SU-DHL-6 (cell line): ENCODE measurements around the gene ONECUT3.

ENCODE experiments used
- CTCF ChIP-seq: fragments of 200-600 bp; sonication (generic); IDR thresholded peaks from one replicate; pipeline ENCODE4 v1.5.1; 2017; ENCODE audit warnings: antibody characterized with exemption, mild to moderate bottlenecking, low read length, moderate library complexity; ENCODE audit not compliant: insufficient read depth, poor library complexity, severe bottlenecking
- EZH2phosphoT487 ChIP-seq: fragments of 200-600 bp; sonication (generic), shearing (Covaris generic); conservative IDR thresholded peaks from 2 replicates; pipeline ENCODE4 v1.6.1; 2018; ENCODE audit warnings: mild to moderate bottlenecking, antibody characterized with exemption, low read length, moderate library complexity, mixed read lengths

DNA sequence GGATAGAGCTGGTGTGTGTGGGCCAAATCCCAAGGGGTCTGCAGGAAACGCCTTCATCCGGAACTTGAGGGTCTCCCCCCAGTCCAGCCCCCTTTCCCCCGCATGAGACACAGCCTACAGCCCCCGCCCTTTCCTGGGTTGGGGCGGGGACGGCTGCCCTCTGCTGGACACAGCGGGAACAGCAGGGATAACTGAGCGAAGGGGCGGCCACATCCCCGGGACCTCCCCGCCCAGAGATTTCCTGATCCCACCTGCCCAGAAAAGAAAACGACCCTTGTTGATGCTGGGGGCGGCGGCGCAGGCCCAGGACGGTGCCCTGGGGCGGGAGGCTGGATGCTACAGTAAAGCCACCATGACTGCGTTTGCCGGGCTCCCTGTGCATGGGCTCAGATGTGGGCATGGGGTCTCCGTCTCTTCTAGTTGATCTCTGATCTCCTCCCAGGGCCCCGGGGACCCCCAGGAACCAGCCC, 14.2 kb downstream of the ONECUT3 start:
- TF ChIP-seq CTCF: peak; percentile 96
- no peak for TF ChIP-seq EZH2phosphoT487
